SIG-M5 treated with dmso at 0.1 percent for 504 hours (cell line): ENCODE data around the gene PSKH1.
A peak's percentile ranks its signal among the peaks of the same experiment; 100 is the strongest.
"Not testable (repeated sequence)": the region's sequence is repeated elsewhere in the genome, so short reads cannot be mapped to it uniquely, and the experiment has no call there.

Experiments
- DNase-seq: peaks from one replicate; lab custom pipeline; 2025; ENCODE audit not compliant: unreplicated experiment; lab: John Stamatoyannopoulos, UW

Gene PSKH1

DNA sequence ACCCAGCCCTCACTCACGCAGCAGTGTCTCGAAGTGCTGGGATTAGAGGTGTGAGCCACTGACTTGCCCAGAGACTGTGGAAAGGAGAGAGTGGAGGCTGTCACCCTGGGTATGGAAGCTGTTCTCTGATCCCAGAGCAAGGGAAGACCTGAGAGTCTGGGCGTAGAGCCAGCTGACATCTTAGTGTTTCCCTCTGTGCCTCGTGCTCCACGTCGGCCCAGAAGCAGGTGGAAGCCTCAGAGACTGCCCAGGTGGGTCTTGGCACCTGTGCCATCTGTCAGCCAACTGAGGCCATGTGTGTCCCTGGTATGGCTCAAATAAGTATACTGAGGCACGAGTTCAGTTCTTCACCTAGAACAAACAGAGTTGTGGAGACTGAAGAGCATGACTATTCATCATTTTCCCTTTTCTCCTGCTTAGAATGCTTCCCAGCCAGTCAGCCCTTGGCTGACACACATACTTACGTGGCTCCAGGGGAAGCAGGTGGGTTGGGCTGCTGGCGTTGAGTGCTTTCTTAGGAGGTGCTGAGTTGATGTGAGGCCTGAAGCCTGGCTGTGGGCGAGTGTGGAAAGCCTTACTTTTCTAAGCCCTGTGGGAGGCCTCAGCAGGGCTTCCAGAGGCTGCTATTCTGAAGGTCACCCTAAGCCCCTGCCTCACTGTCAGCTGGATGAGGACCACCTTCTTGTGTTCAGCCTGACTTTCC is 30.5 kb downstream of the PSKH1 start:
- DNase-seq = no peak

DNA sequence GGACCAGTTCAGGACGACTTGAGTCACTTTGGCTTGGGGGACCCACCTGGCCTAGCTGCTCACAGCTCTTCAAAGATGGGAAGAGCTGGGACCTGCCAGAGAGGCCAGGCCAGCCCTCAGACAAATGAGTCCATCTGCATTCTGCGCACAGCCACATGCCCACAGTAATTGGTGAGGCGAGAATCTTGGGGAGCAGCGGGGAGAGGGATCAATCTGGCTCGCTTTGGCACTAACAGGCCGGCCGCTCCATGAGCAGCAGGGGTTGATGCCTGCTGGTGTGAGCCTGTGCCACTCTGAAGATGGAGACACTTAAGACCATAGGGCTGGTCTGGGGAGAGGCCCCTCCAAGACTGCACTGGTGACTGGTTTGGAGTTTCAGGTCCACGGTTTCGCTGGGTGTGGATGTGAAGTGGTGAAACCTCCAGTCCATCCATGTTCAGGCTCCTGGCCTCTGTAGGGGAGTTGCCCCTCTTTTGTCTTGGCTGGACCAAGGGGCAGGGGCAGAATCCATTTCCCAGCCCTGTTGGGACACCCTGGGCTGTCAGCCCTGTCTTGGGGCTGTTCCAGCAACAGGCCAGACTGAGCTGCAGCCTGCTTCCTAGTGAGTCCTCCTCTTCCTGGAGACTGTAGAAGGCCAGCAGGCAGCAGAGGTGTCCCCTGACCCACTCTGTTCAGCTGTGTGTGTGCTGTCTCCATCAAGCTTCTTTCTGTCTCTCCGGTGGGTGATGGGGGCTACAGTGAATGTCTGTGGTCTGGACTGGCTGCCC is 31.3 kb downstream of the PSKH1 start:
- DNase-seq = no peak

DNA sequence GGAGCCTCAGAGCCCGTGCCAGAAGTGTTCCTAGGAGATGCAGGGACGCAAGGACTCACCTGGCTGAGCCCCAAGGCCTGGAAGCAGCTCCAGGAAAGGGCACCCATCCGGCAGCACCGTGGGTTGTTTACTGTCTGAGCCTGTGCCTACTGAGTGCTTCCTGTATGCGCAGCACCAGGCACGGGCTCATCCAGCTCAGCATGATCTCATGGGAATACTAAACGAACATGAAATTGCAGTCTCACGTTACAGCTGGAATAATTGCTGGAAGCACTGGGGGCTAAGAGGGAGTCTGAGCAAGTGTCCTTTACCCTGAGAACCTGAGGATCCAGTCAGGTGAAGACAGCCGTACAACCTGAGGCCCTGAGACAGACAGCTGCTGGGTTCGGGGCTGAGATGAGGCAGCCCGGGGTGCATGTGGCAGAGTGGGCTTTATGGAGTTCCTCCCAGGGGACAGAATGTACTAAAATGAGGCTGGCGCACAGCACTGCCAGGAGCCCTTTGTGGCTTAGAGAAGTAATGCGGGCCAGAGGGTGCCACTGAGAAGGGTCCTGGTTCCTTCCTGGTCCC is 33.2 kb downstream of the PSKH1 start:
- no peak for DNase-seq

DNA sequence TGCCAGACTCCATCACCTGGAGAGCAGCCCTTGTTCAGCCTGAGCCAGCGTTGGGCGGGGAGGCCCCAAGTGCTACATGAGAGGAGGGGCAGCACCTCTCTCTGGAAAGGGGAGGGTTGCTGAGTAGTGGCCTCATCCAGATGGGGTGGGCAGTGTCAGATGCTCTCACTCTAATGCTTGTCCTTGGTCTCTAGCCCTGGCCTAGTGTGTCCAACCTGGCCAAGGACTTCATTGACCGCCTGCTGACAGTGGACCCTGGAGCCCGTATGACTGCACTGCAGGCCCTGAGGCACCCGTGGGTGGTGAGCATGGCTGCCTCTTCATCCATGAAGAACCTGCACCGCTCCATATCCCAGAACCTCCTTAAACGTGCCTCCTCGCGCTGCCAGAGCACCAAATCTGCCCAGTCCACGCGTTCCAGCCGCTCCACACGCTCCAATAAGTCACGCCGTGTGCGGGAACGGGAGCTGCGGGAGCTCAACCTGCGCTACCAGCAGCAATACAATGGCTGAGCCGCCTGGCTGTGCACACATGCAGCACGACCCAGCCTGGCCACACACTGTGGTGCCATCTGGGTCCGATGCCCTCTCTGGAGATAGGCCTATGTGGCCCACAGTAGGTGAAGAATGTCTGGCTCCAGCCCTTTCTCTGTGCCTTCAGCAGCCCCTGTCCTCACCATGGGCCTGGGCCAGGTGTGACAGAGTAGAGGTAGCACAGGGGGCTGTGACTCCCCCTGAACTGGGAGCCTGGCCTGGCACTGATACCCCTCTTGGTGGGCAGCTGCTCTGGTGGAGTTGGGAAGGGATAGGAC is 34.3 kb downstream of the PSKH1 start:
- no peak for DNase-seq

DNA sequence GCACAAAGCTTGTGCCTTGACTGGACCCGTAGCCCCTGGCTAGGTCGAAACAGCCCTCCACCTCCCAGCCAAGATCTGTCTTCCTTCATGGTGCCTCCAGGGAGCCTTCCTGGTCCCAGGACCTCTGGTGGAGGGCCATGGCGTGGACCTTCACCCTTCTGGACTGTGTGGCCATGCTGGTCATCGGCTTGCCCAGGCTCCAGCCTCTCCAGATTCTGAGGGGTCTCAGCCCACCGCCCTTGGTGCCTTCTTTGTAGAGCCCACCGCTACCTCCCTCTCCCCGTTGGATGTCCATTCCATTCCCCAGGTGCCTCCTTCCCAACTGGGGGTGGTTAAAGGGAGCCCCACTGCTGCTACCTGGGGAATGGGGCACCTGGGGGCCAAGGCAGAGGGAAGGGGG is 35.1 kb downstream of the PSKH1 start:
- no peak for DNase-seq

DNA sequence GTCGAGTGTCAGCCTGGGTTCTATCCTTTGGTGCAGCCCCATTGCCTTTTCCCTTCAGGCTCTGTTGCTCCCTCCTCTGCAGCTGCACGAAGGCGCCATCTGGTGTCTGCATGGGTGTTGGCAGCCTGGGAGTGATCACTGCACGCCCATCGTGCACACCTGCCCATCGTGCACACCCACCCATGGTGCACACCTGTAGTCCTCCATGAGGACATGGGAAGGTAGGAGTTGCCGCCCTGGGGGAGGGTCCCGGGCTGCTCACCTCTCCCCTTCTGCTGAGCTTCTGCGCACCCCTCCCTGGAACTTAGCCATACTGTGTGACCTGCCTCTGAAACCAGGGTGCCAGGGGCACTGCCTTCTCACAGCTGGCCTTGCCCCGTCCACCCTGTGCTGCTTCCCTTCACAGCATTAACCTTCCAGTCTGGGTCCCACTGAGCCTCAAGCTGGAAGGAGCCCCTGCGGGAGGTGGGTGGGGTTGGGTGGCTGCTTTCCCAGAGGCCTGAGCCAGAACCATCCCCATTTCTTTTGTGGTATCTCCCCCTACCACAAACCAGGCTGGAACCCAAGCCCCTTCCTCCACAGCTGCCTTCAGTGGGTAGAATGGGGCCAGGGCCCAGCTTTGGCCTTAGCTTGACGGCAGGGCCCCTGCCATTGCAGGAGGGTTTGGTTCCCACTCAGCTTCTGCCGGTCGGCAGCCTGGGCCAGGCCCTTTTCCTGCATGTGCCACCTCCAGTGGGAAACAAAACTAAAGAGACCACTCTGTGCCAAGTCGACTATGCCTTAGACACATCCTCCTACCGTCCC is 35.7 kb downstream of the PSKH1 start:
- DNase-seq = peak; percentile 60

DNA sequence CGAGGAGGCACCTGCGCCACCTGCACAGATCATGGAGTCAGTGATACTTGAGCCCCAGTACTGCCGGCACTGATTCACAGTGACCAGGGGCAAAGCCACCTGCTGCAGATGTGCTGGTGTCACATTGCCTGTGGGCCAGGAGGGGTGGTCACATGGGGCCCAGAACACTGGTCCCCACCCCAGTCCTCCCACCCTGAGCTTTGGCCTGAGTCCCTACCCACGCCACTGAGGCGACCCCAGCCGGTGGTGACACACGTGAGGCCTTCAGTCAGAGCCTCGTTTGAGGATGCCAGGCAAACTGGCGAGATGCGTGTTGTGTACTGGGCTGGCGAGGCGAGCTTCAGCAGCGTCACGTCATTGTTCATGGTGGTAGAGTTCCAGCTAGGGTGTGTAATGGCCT is 37.1 kb downstream of the PSKH1 start:
- no peak for DNase-seq

DNA sequence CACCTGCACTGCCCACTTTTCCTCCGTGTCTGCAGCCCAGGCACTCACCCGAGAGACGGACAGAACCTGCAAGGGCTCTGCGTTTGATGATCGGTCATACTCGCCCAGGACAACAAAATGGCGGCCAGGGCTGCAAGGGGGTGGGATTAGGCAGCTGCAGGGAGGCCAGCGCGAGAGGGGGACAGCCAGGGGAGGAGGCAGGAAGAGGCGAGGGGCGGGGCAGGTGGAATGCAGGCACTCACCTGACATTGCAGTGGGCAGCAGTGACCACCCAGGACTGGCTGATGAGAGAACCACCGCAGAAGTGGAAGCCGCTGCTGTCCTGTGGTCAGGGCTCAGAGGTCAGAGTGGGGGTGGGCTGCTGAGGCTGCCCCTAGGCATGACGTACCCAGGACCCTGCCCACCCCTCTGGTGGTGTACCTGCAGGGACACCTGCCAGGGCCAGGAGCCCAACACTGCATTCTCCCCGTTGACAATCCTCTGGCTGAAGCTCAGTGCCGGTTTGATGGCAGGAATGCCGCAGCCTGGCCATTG is 37.7 kb downstream of the PSKH1 start:
- no peak for DNase-seq

DNA sequence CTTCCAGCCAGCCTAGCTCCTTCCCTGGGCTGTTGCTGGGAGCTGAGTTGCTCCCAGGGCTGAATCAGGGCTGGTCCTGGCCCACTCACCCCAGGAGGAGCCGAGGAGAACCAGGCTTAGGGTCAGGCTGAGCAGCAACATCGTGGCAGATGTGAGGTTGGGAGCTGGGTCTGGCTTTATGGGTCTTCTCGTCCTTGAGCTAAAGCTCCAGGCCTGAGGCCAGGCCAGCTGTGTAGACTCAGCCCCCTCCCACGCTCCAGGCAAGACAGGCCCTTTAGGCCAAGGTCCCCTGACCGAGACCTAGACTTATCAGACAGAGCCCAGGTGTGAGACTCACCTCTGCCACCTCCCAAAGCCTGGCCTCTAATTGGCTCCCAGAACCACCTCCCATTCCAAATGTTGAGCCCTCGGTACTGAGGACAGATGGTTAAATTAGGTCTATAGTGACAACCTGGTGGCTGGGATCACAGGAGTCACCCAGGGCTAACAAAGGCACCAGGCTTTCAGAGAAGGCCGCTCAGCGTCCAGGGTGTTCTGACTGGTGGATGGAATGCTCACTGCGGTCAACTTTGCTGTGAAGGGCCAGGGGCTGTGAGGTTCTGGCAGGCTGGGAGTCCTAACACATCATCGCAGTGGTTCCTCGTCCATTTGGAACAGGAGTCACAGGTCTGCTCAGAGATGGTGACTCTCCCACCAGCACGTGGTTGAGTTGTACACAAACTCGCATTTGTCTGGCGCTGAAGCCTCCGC is 38.8 kb downstream of the PSKH1 start, which contains the start of gene CTRL:
Gene CTRL, minus strand, starts transcription at position 151 of the 750 bp plus-strand sequence. Its CDS starts 10 bp downstream, at position 141.
- no peak for DNase-seq

DNA sequence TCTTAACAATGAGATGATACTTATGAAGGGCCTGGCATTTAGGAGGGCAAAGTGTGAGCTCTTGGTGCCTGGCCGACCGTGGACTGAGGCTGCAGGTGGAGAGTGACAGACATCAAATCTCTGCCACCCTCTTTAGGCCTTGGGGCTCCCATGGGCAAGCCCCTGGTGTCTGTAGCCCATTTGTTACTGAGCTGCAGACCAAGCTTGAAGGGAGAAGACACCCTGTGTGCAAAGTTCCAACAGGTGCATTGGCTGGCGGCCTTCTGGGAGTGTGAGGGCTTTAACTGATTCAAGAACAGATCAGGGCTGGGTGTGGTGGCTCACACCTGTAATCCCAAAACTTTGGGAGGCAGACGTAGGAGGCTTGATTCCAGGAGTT is 39.4 kb downstream of the PSKH1 start:
- DNase-seq = no peak

DNA sequence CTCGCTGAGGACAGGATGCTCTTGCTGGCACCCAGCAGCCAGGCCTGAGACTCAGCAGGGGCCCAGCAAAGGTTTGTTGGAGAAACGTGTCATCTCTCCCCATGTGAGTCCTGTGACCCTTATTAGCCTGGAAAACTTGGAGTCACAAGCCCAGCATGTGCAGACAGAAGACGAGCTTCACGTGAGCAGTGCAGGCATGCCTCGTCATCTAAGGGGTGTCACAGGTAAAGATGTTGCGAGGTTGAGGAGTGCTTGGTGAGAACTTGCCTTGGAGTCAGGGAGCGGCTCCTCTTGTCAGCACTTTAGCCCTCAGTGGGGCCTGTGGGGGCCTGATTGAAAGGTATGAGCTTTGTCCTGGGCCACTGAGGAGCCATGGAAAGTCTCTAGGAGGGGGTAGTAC is 40.8 kb downstream of the PSKH1 start:
- no peak for DNase-seq

DNA sequence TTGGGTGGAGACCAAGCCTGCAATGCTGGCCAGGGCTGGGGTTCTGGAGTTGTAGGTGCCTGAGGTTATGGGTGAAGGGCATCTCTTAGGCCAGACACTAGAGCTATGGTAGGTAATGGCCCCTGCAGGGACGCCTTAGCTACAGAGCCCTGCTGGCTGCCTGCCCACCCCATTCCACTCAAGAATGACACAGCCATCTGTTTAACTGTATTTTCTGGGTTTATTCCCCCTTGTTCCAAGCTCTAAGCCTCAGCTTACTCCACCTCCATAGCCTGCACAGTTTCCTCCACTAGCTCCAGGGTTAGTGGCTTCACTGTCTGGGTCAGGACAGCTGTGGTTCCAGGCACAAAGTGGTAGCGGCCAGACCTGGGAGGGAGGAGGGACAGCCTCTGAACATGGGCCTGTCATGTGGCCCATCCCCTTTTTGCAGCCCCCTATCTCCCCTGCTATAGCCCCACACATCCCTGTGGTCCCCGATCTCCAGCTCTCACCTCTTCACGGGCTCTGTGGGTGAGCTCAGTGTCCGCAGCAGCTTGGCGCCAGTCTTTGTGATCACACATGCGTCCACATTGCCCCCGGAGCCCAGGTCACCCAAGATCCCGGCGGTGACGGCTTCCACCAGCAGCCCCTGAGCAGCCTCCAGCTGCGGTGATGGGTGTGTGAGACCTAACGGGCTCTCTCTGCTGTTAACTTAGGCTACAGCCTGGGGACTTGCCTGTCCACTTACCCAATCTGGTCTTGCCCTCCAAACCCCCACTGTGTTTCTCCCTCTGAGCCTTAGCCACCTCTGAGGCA is 41.4 kb downstream of the PSKH1 start:
- DNase-seq = no peak

DNA sequence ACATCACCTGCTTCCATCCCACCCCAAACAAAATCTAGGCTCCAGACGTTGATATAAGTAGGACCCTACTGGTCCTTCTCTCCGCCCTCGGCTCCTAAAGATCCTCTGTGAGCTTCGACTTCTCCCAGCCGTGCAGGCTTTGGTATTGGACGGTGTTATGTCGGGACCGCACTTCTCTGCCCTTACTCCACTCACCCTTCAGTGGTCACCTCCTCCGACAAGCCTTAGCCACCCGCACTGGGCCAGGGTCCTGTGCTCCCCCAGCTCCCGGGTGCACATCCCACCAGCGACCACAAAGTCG is 42.0 kb downstream of the PSKH1 start:
- no peak for DNase-seq

DNA sequence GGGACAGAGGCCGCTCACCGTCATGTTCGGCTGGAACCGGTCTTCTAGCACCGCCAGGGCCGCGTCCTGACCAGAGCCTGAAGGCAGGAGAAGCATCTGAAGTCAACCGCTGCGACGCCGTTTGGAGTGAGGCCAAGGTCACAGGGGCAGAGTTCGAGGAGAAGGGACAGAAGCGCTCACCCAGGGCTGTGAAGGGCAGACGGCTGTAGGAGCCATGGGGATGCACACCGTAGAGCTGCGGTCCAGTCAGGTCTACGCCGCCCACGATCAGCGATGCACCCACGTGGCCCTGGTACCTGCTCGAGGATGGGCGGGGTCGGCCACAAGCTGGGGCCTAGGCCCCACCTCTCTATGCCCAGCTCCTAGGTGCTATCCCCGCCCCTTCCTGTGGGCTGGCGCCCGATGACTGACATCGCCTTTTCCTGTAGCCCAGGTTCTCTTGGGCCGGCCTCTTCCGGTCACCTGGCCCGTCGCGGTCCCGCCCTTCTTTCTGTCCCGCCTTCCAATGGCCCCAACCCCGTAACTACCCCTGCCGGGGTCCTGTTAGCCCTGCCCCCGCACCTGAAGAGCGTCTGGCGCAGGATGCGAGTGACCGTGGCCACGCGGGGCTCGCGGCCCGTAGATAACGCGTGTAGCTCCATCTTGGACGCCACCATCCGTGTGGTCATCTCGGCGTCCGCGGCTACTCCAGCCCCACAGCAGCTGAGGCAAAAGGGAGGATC is 42.5 kb downstream of the PSKH1 start:
- DNase-seq = peak; percentile 95

DNA sequence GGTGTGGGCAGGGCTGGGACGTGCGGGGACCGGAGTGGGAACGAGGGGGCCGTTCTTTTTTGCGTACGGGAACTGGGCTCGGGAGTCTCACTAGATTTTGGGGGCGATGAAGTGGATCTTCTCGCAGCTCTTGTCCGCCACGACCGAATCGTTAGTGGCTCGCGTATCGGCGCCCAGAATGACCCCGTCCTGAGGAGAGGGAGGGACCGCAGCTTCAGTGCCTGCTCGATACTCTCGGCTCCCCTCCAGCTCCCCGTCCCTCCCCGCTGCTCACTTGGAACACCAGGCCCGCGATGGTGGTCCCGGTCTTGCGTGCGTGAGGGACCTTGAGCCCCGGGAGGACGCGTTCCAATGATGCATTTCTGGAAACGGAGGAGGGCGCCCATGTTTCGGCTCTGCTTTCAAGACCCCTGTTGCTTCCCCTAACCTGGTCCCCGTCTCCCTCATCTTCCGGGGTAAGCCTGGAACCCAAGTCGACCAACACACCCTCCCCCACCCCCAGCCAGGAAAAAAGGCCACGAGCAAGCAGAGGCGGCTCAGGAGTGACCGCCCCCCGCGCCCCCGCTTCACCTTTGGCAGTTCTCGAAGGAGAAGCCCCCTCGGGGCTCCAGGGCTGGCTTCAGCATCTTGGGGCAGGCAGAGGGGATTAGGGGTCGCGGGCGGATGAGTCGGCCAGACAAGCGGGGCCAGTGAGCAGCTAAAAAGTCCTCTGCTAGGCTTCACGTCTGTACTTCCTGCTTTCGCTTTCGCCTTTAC is 43.2 kb downstream of the PSKH1 start, which contains the start of gene PSMB10:
Gene PSMB10, minus strand, starts transcription at position 727 of the 756 bp plus-strand sequence. Its CDS starts 101 bp downstream, at position 626.
- DNase-seq = peak; percentile 67

DNA sequence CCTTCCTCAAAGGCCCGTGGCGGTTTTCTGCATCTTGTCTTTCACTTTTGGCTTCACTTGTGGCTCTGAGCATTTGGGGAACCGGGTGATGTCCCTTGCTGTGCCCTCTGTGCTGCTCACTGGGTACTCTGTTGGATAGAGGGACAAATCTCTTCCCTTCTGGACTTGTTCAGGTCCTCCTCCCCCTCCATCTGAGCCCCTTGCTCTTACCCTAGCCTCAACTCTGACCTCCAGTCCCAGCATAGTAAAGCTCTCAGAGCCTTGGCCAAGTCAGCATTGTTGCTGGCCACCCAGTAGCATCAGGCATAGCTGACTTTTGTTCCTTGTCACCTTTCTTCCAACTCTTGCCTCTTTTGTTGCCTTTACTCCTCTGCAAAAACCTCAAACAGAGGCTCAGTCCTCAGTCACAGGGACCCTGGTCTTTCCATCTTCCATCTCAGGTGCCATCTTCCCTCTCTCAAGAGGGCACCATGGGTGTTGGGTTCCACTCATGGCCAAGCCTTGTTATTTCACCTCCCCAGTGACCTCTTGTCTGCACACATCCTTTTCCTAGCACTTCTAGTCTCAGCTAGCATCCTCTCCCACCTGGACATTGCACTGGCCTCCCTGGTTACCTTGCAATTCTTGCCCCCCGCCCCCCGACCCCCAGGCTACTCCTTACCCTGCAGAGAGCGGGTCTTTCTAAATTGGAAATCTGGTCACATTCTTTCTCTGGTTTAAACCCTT is 44.0 kb downstream of the PSKH1 start:
- peak; percentile 95 for DNase-seq

DNA sequence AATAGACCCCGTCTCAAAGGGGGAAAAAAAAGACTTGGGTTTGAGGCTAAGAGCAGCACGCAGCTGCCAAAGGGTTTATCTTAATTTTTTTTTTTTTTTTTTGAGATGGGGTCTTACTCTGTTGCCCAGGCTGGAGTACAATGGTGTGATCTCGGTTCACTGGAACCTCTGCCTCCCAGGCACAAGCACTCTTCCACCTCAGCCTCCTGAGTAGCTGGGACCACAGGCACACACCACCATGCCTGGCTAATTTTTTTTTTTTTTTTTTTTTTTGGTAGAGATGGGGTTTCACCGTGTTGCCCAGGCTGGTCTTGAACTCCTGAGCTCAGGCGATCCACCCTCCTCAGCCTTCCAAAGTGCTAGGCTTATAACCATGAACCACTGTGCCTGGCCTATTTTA is 44.7 kb downstream of the PSKH1 start:
- not testable (repeated sequence) for DNase-seq
